Sciatic nerve (tissue), 2 donors: ENCODE measurements around the gene CD38. TPM values are rescaled to one million over a fixed set of nuclear protein-coding genes. Genes with fewer than 3 reads are reported as not detected.
"Not testable (repeated sequence)": the region's sequence is repeated elsewhere in the genome, so short reads cannot be mapped to it uniquely, and the experiment has no call there.

Experiments
- ATAC-seq: fragments of 200-7000 bp; cut with Tn5 transposase; one replicate; pipeline ENCODE4 v1.9.1; 2020; ENCODE audit warnings: mild to moderate bottlenecking, moderate library complexity
- DNase-seq: peaks from one replicate; pipeline ENCODE4 v3.0.0-alpha.2; 2020; ENCODE audit warnings: low spot score
- intact Hi-C: fragments of 100-400 bp; cut with DNase I; formaldehyde crosslinking; loops from one replicate; pipeline ENCODE4 v1.14.2; 2022
- total RNA-seq: library from RNA; stranded (reverse); fragmentation: NEBNext Ultra II Directional; extraction: Animal tissue kit (Norgen Biotek cat#: 25700); gene quantifications from one replicate; pipeline ENCODE4 v1.2.1, GENCODE V29; 2021
- donor health status: DM: no; HTN: no; CAD: no.
- donor health status: DM: no; HTN: no; CAD: no.

CD38 gene
- total RNA-seq, 1 donor from 2014 or later: 3.4 TPM

GRCh38 chr4:15756361-15756861, 21.7 kb upstream of the CD38 start:
- DNase-seq (no peak), ATAC-seq (no peak)
- intact Hi-C loops: no loop called here

- intact Hi-C loops: no loop called here
- ATAC-seq: no peak
- no peak for DNase-seq
Measured at GRCh38 chr4:15757054-15757453, 21.1 kb upstream of the CD38 start.

- ATAC-seq: no peak
- intact Hi-C loops: no loop called here
- no peak for DNase-seq
Measured at GRCh38 chr4:15758294-15758693, 19.8 kb upstream of the CD38 start.

- DNase-seq, intact Hi-C loops, ATAC-seq: not testable (repeated sequence)
Measured at GRCh38 chr4:15762460-15762859, 15.7 kb upstream of the CD38 start.

- DNase-seq (no peak), ATAC-seq (no peak)
- intact Hi-C loops: no loop called here
Measured at GRCh38 chr4:15765391-15765790, 12.7 kb upstream of the CD38 start.

GRCh38 chr4:15765910-15766697, 12.0 kb upstream of the CD38 start:
- intact Hi-C loops: no loop called here
- ATAC-seq (no peak), DNase-seq (no peak)

- intact Hi-C loops: no loop called here
- ATAC-seq (no peak), DNase-seq (no peak)
Measured at GRCh38 chr4:15766821-15767220, 11.3 kb upstream of the CD38 start.

GRCh38 chr4:15769202-15769601, 8.9 kb upstream of the CD38 start:
- DNase-seq: no peak
- intact Hi-C loops: no loop called here
- ATAC-seq: no peak

- intact Hi-C loops: no loop called here
- no peak for ATAC-seq
- DNase-seq: no peak
Measured at GRCh38 chr4:15771216-15772058, 6.7 kb upstream of the CD38 start.

GRCh38 chr4:15774020-15774420, 4.1 kb upstream of the CD38 start:
- intact Hi-C loops: no loop called here
- no peak for ATAC-seq

GRCh38 chr4:15776871-15777648, 1.1 kb upstream of the CD38 start:
- DNase-seq (no peak), ATAC-seq (no peak)
- intact Hi-C loops: no loop called here

More at GRCh38 chr4:15774020-15774420, 4.1 kb upstream of the CD38 start:
- no peak for DNase-seq

GRCh38 chr4:15777697-15778288, 335 bp upstream of the CD38 start:
- ATAC-seq: peak; percentile 6
- DNase-seq: no peak
- intact Hi-C loops: no loop called here

GRCh38 chr4:15779306-15779705, 1.2 kb downstream of the CD38 start:
- ATAC-seq (peak; percentile 89), DNase-seq (peak; percentile 73)
- intact Hi-C loops: no loop called here

- intact Hi-C loops: no loop called here
- ATAC-seq: no peak
- no peak for DNase-seq
Measured at GRCh38 chr4:15779809-15780208, 1.7 kb downstream of the CD38 start.

GRCh38 chr4:15781427-15782095, 3.4 kb downstream of the CD38 start:
- ATAC-seq (no peak), DNase-seq (no peak)
- intact Hi-C loops: no loop called here

GRCh38 chr4:15783676-15784075, 5.5 kb downstream of the CD38 start:
- intact Hi-C loops: no loop called here
- DNase-seq (no peak), ATAC-seq (no peak)

GRCh38 chr4:15784959-15785634, 7.0 kb downstream of the CD38 start:
- ATAC-seq: no peak
- intact Hi-C loops: no loop called here
- no peak for DNase-seq

- peak; percentile 24 for ATAC-seq
- intact Hi-C loops: no loop called here
- DNase-seq: no peak
Measured at GRCh38 chr4:15786743-15787142, 8.6 kb downstream of the CD38 start.
